Measurements from ENCODE around the gene EFCAB8.

GRCh38 chr20:32887492-32887891 is 28.8 kb downstream of the EFCAB8 start:
- TF ChIP-seq FOXM1 (IDR thresholded peaks at IDR 0.05; ENCODE audit: borderline replicate concordance, low read depth) (no peak), CREB1 (IDR thresholded peaks at IDR 0.05; ENCODE audit: low read depth) (no peak), REST (IDR thresholded peaks at IDR 0.05; ENCODE audit: low read depth) (no peak), EP300 (IDR thresholded peaks at IDR 0.05; ENCODE audit: borderline replicate concordance) (no peak), EGR1 (IDR thresholded peaks at IDR 0.05) (no peak)

Measured in Ishikawa (cell line).